HepG2 (cell line): Measurements from ENCODE around the gene CNKSR3.

Source experiments
- ARHGAP35 ChIP-seq: sonication (generic); formaldehyde crosslinking; IDR thresholded peaks from 2 replicates; pipeline ENCODE4 v1.9.0; 2022; ENCODE audit warnings: mild to moderate bottlenecking, inconsistent platforms, moderate library complexity, missing genetic modification reagents, borderline replicate concordance
- CBX5 ChIP-seq: sonication (generic); formaldehyde crosslinking; IDR thresholded peaks from 2 replicates; pipeline ENCODE4 v1.4.0; 2020; ENCODE audit warnings: missing genetic modification reagents, borderline replicate concordance
- ERF ChIP-seq: IDR thresholded peaks from 2 replicates; pipeline ENCODE4 v1.6.1; 2018; ENCODE audit warnings: missing biosample characterization, missing genetic modification reagents
- EZH2 ChIP-seq: conservative IDR thresholded peaks from 2 replicates; pipeline ENCODE4 v1.6.1; 2012; ENCODE audit warnings: mild to moderate bottlenecking, low read depth, low read length, moderate library complexity
- POLR2A ChIP-seq, 2 experiments: IDR thresholded peaks; 2 replicates each; pipeline ENCODE4 v1.6.1; 2011; ENCODE audit warnings: low read depth in 2 of 2, low read length in 2 of 2, mild to moderate bottlenecking in 1 of 2, moderate library complexity in 1 of 2; ENCODE audit not compliant: insufficient read depth in 1 of 2
- SIN3A ChIP-seq: IDR thresholded peaks from 2 replicates; pipeline ENCODE4 v1.6.1; 2011; ENCODE audit warnings: low read depth, mild to moderate bottlenecking, control low read depth, low read length, borderline replicate concordance
- ZNF138 ChIP-seq: sonication (generic); formaldehyde crosslinking; IDR thresholded peaks from 2 replicates; pipeline ENCODE4 v1.5.0; 2020; ENCODE audit warnings: mild to moderate bottlenecking, low read depth, missing genetic modification reagents
- ZNF232 ChIP-seq: sonication (generic); formaldehyde crosslinking; IDR thresholded peaks from 2 replicates; pipeline ENCODE4 v1.4.0; 2020; ENCODE audit warnings: missing genetic modification reagents, borderline replicate concordance
- ZNF557 ChIP-seq: sonication (generic); formaldehyde crosslinking; IDR thresholded peaks from 2 replicates; pipeline ENCODE4 v1.4.0; 2020; ENCODE audit warnings: missing genetic modification reagents
- TF ChIP-seq, protein P1 (sequence below): sonication (generic); formaldehyde crosslinking; IDR thresholded peaks from 2 replicates; pipeline ENCODE4 v1.8.1; 2023; ENCODE audit warnings: missing genetic modification reagents, inconsistent platforms, borderline replicate concordance
- TF ChIP-seq, protein P2 (sequence below): sonication (generic); formaldehyde crosslinking; conservative IDR thresholded peaks from 2 replicates; pipeline ENCODE4 v1.4.0; 2020; ENCODE audit warnings: missing genetic modification reagents

DNA sequence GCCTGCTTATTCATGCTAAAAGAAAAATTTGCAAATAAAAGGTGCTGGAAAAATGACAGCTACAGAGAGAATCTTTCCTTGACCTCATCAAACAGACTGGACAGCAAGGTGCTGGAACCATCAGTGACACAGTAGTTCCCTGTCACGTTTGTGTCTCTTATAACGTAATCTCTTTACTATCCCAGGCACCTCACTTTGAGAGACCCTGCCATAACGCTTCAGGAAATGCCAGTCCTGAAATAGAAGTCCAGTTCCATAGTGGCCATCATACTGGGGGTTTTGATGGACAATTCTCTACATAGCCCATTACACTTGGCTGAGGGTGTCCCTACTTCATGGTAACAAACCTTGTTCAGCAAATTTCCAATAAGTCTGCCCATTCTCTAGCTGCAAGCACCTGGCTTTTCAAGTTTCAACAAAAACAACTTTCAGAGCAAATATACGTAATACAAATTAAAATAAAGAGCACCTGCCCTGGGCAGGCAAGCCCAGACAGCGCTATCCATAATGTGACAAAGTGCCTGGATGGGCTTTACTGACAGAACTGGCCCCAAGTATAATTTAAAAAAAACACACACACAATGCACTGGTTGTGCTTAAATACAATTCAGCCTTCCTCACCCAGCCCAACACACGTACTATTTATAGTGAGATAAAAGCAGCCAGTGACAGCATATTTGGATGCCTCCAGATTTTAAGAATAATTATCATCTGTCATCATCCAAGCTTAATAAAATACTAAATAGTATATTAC is 38.7 kb downstream of the CNKSR3 start:
- TF ChIP-seq ERF (CRISPR knock-in tag): no peak
- TF ChIP-seq, protein P1, sequence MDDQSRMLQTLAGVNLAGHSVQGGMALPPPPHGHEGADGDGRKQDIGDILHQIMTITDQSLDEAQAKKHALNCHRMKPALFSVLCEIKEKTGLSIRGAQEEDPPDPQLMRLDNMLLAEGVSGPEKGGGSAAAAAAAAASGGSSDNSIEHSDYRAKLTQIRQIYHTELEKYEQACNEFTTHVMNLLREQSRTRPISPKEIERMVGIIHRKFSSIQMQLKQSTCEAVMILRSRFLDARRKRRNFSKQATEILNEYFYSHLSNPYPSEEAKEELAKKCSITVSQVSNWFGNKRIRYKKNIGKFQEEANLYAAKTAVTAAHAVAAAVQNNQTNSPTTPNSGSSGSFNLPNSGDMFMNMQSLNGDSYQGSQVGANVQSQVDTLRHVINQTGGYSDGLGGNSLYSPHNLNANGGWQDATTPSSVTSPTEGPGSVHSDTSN (CRISPR knock-in tag): no peak
- no peak for TF ChIP-seq ARHGAP35 (CRISPR knock-in tag)
- TF ChIP-seq POLR2A (IDR thresholded peaks at IDR 0.05; ENCODE audit: insufficient read depth in 1 of 2, low read depth in 2 of 2, low read length in 2 of 2): no peak
- TF ChIP-seq ZNF557 (CRISPR knock-in tag): no peak
- no peak for TF ChIP-seq EZH2
- TF ChIP-seq, protein P2, sequence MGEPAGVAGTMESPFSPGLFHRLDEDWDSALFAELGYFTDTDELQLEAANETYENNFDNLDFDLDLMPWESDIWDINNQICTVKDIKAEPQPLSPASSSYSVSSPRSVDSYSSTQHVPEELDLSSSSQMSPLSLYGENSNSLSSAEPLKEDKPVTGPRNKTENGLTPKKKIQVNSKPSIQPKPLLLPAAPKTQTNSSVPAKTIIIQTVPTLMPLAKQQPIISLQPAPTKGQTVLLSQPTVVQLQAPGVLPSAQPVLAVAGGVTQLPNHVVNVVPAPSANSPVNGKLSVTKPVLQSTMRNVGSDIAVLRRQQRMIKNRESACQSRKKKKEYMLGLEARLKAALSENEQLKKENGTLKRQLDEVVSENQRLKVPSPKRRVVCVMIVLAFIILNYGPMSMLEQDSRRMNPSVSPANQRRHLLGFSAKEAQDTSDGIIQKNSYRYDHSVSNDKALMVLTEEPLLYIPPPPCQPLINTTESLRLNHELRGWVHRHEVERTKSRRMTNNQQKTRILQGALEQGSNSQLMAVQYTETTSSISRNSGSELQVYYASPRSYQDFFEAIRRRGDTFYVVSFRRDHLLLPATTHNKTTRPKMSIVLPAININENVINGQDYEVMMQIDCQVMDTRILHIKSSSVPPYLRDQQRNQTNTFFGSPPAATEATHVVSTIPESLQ: no peak
- TF ChIP-seq CBX5 (CRISPR knock-in tag): no peak
- no peak for TF ChIP-seq SIN3A
- no peak for TF ChIP-seq ZNF232 (CRISPR knock-in tag)
- no peak for TF ChIP-seq ZNF138 (CRISPR knock-in tag)
